Subcutaneous adipose tissue (tissue), 4 donors: ENCODE results near the gene TMEM184C. TPM values are rescaled to one million over a fixed set of nuclear protein-coding genes. Genes with fewer than 3 reads are reported as not detected.

Experiments used
- total RNA-seq, 4 donors: library from RNA; depleted of rRNA; stranded (reverse); fragments of >200 nt; gene quantifications; one replicate each; pipeline ENCODE4 v1.1.0, GENCODE V29; 2016
- TF ChIP-seq, protein P1 (sequence below): fragments of 450-650 bp; IDR thresholded peaks from one replicate; pipeline ENCODE4 v1.5.1; 2016; ENCODE audit warnings: low read depth, mild to moderate bottlenecking, control low read depth, antibody characterized with exemption, moderate library complexity

The TMEM184C gene
- total RNA-seq, 4 donors from 2014 or later: 14.5 to 35.0 (median 23.7) TPM

DNA sequence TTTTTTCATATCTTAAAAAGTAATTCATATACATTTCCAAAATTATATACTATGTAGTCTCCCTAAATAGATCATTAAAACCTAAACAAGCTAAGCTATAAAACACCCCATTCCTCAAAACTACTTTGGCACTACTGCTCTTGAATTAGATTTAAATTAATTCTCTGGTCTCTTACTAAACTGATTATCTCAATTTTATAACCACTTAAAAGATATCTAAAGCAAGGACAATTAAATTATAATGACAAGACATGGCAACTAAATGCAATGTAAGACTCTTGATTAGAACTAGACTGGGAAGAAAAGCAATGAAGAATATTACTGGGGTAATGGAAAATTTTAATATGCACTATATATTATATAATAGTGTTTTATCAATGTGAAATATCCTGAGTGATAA is 27.9 kb downstream of the TMEM184C start:
- TF ChIP-seq, protein P1, sequence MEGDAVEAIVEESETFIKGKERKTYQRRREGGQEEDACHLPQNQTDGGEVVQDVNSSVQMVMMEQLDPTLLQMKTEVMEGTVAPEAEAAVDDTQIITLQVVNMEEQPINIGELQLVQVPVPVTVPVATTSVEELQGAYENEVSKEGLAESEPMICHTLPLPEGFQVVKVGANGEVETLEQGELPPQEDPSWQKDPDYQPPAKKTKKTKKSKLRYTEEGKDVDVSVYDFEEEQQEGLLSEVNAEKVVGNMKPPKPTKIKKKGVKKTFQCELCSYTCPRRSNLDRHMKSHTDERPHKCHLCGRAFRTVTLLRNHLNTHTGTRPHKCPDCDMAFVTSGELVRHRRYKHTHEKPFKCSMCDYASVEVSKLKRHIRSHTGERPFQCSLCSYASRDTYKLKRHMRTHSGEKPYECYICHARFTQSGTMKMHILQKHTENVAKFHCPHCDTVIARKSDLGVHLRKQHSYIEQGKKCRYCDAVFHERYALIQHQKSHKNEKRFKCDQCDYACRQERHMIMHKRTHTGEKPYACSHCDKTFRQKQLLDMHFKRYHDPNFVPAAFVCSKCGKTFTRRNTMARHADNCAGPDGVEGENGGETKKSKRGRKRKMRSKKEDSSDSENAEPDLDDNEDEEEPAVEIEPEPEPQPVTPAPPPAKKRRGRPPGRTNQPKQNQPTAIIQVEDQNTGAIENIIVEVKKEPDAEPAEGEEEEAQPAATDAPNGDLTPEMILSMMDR: no peak

DNA sequence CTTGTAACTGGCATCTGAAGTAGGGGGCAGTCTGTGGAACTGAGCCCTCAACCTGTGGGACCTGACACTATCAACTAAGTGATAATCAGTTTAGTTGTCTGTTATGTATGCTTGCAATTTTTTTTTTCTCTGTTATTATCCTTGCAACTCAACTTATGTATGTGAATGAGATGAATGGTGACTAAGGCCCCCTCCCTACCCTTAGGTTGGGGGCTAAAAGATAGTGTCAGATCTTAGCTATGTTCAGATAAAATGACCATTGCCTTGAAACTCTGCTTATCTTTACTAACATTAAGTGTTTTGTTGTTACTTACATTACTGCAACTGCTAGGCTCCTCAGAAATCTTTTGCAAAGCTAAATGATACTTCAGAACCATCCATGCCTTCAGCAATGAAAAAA is 31.5 kb downstream of the TMEM184C start:
- TF ChIP-seq, protein P1: no peak

DNA sequence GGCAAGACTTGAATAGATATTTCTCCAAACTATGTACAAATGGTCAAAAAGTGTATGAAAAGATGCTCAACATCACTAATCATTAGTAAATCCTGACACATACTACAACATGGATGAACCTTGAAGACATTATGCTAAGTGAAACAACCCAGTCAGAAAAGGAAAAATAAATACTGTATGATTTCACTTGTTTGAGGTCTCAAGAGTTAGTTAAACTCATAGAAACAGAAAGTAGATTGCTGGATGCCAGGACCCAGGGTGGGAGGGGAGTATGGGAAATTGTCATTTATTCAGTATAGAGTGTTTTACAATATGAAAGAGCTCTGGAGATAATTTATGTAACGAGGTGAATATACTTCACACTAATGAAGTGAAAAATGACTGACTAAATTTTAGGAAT is 34.4 kb downstream of the TMEM184C start:
- TF ChIP-seq, protein P1: no peak

DNA sequence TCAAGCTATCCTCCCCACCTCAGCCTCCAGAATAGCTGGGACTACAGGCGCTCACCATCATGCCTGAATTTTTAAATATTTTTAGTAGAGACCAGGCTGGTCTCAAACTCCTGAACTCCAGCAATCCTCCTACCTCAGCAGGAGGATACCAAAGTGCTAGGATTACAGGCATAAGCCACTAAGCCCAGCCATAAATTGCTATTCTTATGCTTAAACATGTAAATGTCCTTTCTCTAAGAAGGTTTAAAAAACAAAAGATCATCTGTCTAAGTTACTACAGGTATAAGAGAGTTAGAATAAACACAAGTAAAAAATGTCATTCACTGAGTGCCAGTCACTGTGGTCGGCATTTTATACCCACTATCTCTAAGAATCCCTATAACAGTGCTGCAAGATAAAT is 38.4 kb downstream of the TMEM184C start:
- TF ChIP-seq, protein P1: no peak

DNA sequence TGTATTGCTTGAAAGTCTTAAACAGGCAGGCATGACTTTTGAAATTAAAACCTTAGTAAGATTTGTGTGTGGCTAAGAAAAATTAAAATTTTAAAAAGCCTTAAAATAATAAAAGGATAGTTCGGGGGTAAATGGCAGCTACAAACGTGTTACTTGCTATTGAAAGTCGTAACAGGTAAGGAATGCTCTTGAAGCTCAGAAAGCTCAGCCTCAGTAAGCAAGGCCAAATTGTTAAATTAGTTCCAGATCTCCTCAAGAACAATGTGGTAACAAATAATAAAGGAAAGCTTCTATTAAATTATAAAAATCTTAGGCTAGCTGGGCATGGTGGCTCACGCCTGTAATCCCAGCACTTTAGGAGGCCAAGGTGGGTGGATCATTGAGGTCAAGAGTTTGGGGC is 41.3 kb downstream of the TMEM184C start:
- TF ChIP-seq, protein P1: no peak

DNA sequence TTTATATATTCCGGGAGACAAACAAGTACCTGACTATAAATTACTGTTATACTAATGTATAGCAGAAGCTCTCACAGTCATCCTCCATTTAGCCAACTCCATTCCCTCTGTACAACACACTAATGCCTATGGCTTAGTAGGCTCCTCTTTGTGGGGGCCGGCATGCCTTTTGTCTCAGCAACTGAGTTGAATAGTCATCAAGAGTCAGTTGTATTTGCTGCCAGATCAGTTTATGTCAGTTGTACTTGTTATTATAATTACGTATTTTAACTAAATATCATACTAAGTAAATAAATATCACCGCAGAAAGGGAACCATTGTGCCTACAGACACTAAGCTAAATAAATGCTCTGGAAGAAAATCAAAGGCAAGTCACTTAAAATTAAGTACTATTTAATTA is 56.9 kb downstream of the TMEM184C start:
- TF ChIP-seq, protein P1: no peak

DNA sequence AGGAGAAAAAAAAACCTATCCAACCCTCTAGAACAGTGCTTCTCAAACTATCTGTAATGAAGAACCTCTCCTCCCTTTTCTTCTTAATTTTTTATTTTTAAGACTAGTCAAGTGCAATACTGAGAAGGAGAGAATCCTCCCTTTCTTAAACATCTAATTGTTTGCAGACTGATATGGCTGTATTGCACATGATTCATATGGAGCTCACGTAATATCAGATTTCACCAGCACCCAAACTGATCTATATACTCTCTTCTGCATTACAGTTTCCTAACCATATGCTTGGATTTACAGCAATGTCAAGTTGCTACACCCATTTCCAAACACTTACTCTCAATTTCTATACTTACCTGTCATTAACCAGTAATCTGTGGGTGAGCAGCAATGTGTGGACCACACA is 57.3 kb downstream of the TMEM184C start:
- TF ChIP-seq, protein P1: no peak
